Smooth muscle cell (in vitro differentiated cells): ENCODE results near the gene CHRNA1. TPM values are rescaled to one million over a fixed set of nuclear protein-coding genes. Genes with fewer than 3 reads are reported as not detected.

Source experiments
- DNase-seq: peaks from one replicate; lab custom pipeline; 2025; ENCODE audit not compliant: unreplicated experiment; lab: John Stamatoyannopoulos, UW
- H2AFZ ChIP-seq: fragments of 200-600 bp; sonication (generic); 2 replicates; pipeline ENCODE4 v1.6.0; 2016; ENCODE audit warnings: antibody characterized with exemption, low read depth, mild to moderate bottlenecking
- H3F3A ChIP-seq: fragments of 200-600 bp; sonication (generic); 2 replicates; pipeline ENCODE4 v1.6.0; 2017; ENCODE audit warnings: antibody characterized with exemption, low read depth
- H3K27ac ChIP-seq: fragments of 200-600 bp; sonication (generic); 2 replicates; pipeline ENCODE4 v1.5.1; 2016; ENCODE audit warnings: low read depth, mild to moderate bottlenecking
- H3K27me3 ChIP-seq: fragments of 200-600 bp; sonication (generic); 2 replicates; pipeline ENCODE4 v1.6.1; 2016; ENCODE audit warnings: low read depth, mild to moderate bottlenecking
- H3K36me3 ChIP-seq: fragments of 200-600 bp; sonication (generic); 2 replicates; pipeline ENCODE4 v1.5.1; 2016; ENCODE audit warnings: low read depth
- H3K4me1 ChIP-seq: fragments of 200-600 bp; sonication (generic); 2 replicates; pipeline ENCODE4 v1.5.1; 2016; ENCODE audit warnings: low read depth
- H3K4me2 ChIP-seq: fragments of 200-600 bp; sonication (generic); 2 replicates; pipeline ENCODE4 v1.6.0; 2016; ENCODE audit warnings: mild to moderate bottlenecking
- H3K4me3 ChIP-seq: fragments of 200-600 bp; sonication (generic); 2 replicates; pipeline ENCODE4 v1.5.1; 2016; ENCODE audit warnings: mild to moderate bottlenecking
- H3K79me2 ChIP-seq: fragments of 200-600 bp; sonication (generic); 2 replicates; pipeline ENCODE4 v1.6.0; 2016; ENCODE audit warnings: low read depth, mild to moderate bottlenecking
- H3K9ac ChIP-seq: fragments of 200-600 bp; sonication (generic); 2 replicates; pipeline ENCODE4 v1.6.0; 2016; ENCODE audit warnings: low read depth
- H3K9me3 ChIP-seq: fragments of 200-600 bp; sonication (generic); replicated peaks from 2 replicates; pipeline ENCODE4 v1.5.1; 2016; ENCODE audit warnings: low read depth
- H4K20me1 ChIP-seq: fragments of 200-600 bp; sonication (generic); 2 replicates; pipeline ENCODE4 v1.6.0; 2016; ENCODE audit warnings: low read depth
- CTCF ChIP-seq: fragments of 200-600 bp; sonication (generic); IDR thresholded peaks from 2 replicates; pipeline ENCODE4 v1.5.1; 2017; ENCODE audit warnings: borderline replicate concordance, mild to moderate bottlenecking, antibody characterized with exemption; ENCODE audit not compliant: insufficient read depth, poor library complexity, severe bottlenecking
- WGBS: methylation state at CpG from one replicate; pipeline ENCODE4 v1.1.7; 2016; ENCODE audit warnings: low lambda C conversion rate; 5-methylcytosine and 5-hydroxymethylcytosine counted together
- polyA plus RNA-seq: library from polyadenylated mRNA; unstranded; fragments of >200 nt; fragmentation: Nextera tagmentation; extraction: Ambion mirVana; gene quantifications from 2 replicates; pipeline ENCODE4 v1.2.1, GENCODE V29; 2016
- total RNA-seq: library from RNA; depleted of rRNA; stranded (reverse); fragments of >200 nt; gene quantifications from 2 replicates; pipeline ENCODE4 v1.2.3, GENCODE V29; 2014

The CHRNA1 gene
- total and polyA plus RNA-seq, 2 experiments from 2014 or later: 1.2 to 1.3 TPM

- H3K4me2 ChIP-seq: no peak overlapping the region
- H2AFZ ChIP-seq: no peak overlapping the region
- H3K9ac ChIP-seq: no peak overlapping the region
Observed at GRCh38 chr2:174776675-174777074, 12.4 kb upstream of the CHRNA1 start.

GRCh38 chr2:174776223-174776622 lies 12.0 kb upstream of the CHRNA1 start:
- no peak overlapping the region for H2AFZ ChIP-seq
- H4K20me1 ChIP-seq: no peaks in the 10 kb centered on the region
- peaks cover 2% of the 10 kb centered on the region for H3F3A ChIP-seq
- no peak overlapping the region for H3K9ac ChIP-seq
- TF ChIP-seq CTCF: peak; percentile 41
- H3K4me3 ChIP-seq: no peak overlapping the region
- H3K4me1 ChIP-seq: peaks cover 48% of the 10 kb centered on the region
- no peak overlapping the region for H3K4me2 ChIP-seq
- DNase-seq: no peak
- no peaks in the 10 kb centered on the region for H3K9me3 ChIP-seq
- H3K27ac ChIP-seq: no peak overlapping the region
- 77% methylated on average over 6 of the region's 6 CpGs for WGBS
- no peaks in the 10 kb centered on the region for H3K36me3 ChIP-seq
- H3K79me2 ChIP-seq: no peaks in the 10 kb centered on the region
- H3K27me3 ChIP-seq: no peaks in the 10 kb centered on the region

More at GRCh38 chr2:174776675-174777074, 12.4 kb upstream of the CHRNA1 start:
- 64% methylated on average over 3 of the region's 3 CpGs for WGBS
- H3K27me3 ChIP-seq: no peaks in the 10 kb centered on the region
- peaks cover 45% of the 10 kb centered on the region for H3K4me1 ChIP-seq
- no peaks in the 10 kb centered on the region for H4K20me1 ChIP-seq
- DNase-seq: no peak
- peak overlapping the region; percentile 96 for H3K27ac ChIP-seq
- H3F3A ChIP-seq: no peaks in the 10 kb centered on the region
- TF ChIP-seq CTCF: no peak
- no peak overlapping the region for H3K4me3 ChIP-seq
- H3K79me2 ChIP-seq: no peaks in the 10 kb centered on the region
- H3K36me3 ChIP-seq: no peaks in the 10 kb centered on the region
- no peaks in the 10 kb centered on the region for H3K9me3 ChIP-seq

- no peak for DNase-seq
- H4K20me1 ChIP-seq: no peaks in the 10 kb centered on the region
- peaks cover 6% of the 10 kb centered on the region for H3F3A ChIP-seq
- TF ChIP-seq CTCF: no peak
- no peaks in the 10 kb centered on the region for H3K36me3 ChIP-seq
- no peaks in the 10 kb centered on the region for H3K9me3 ChIP-seq
- no peak overlapping the region for H3K4me3 ChIP-seq
- H3K27me3 ChIP-seq: no peaks in the 10 kb centered on the region
- H3K9ac ChIP-seq: no peak overlapping the region
- 85% methylated on average over 5 of the region's 5 CpGs for WGBS
- H2AFZ ChIP-seq: no peak overlapping the region
- H3K79me2 ChIP-seq: no peaks in the 10 kb centered on the region
- H3K4me1 ChIP-seq: peaks cover 50% of the 10 kb centered on the region
- H3K4me2 ChIP-seq: no peak overlapping the region
- no peak overlapping the region for H3K27ac ChIP-seq
Observed at GRCh38 chr2:174775571-174775980, 11.3 kb upstream of the CHRNA1 start.

- no peak overlapping the region for H3K4me3 ChIP-seq
- no peak for DNase-seq
- no peaks in the 10 kb centered on the region for H3K36me3 ChIP-seq
- peaks cover 6% of the 10 kb centered on the region for H3F3A ChIP-seq
- H3K79me2 ChIP-seq: no peaks in the 10 kb centered on the region
- H3K9ac ChIP-seq: no peak overlapping the region
- no peaks in the 10 kb centered on the region for H3K27me3 ChIP-seq
- 82% methylated on average over 4 of the region's 4 CpGs for WGBS
- H2AFZ ChIP-seq: no peak overlapping the region
- no peaks in the 10 kb centered on the region for H3K9me3 ChIP-seq
- H3K4me2 ChIP-seq: no peak overlapping the region
- TF ChIP-seq CTCF: no peak
- H4K20me1 ChIP-seq: no peaks in the 10 kb centered on the region
- no peak overlapping the region for H3K27ac ChIP-seq
- peaks cover 43% of the 10 kb centered on the region for H3K4me1 ChIP-seq
Observed at GRCh38 chr2:174774886-174775285, 10.6 kb upstream of the CHRNA1 start.
